Heart left ventricle (tissue), 16 donors: ENCODE results near the gene ENOPH1. TPM values are rescaled to one million over a fixed set of nuclear protein-coding genes. Genes with fewer than 3 reads are reported as not detected.

Experiments used
- ATAC-seq, 4 donors: fragments of 200-7000 bp; cut with Tn5 transposase; one replicate each; pipeline ENCODE4 v1.9.1; 2020 to 2022; ENCODE audit warnings: moderate library complexity in 4 of 4, mild to moderate bottlenecking in 3 of 4, moderate number of reproducible peaks in 1 of 4
- DNase-seq, 5 donors: peaks; one replicate each; pipeline ENCODE4 v3.0.0-alpha.2; 2020
- H3K27ac ChIP-seq, 12 donors: fragments of 200-600 bp; sonication (generic) in 4 of 12; one replicate each; pipeline versions ENCODE4 v1.5.0 to v1.8.0; 2016 to 2022; ENCODE audit warnings: mild to moderate bottlenecking in 2 of 12
- H3K27me3 ChIP-seq, 9 donors: fragments of 200-600 bp; sonication (generic) in 2 of 9; one replicate each; pipeline versions ENCODE4 v1.5.1 to v1.8.0; 2016 to 2022; ENCODE audit warnings: mild to moderate bottlenecking in 3 of 9
- H3K36me3 ChIP-seq, 9 donors: fragments of 200-600 bp; sonication (generic) in 2 of 9; one replicate each; pipeline versions ENCODE4 v1.5.0 to v1.8.0; 2018 to 2022; ENCODE audit warnings: mild to moderate bottlenecking in 2 of 9
- H3K4me1 ChIP-seq, 12 donors: fragments of 200-600 bp; sonication (generic) in 4 of 12; one replicate each; pipeline versions ENCODE4 v1.5.0 to v1.8.0; 2016 to 2022; ENCODE audit warnings: mild to moderate bottlenecking in 3 of 12
- H3K4me3 ChIP-seq, 12 donors: fragments of 200-600 bp; sonication (generic) in 4 of 12; one replicate each; pipeline versions ENCODE4 v1.5.0 to v1.8.0; 2017 to 2022; ENCODE audit warnings: mild to moderate bottlenecking in 9 of 12, moderate library complexity in 4 of 12
- H3K9me3 ChIP-seq, 12 donors: fragments of 200-600 bp; sonication (generic) in 4 of 12; one replicate each; pipeline versions ENCODE4 v1.5.0 to v1.8.0; 2016 to 2022; ENCODE audit warnings: mild to moderate bottlenecking in 1 of 12
- CTCF ChIP-seq, 12 donors: fragments of 200-600 bp; sonication (generic) in 4 of 12; IDR thresholded peaks; one replicate each; pipeline versions ENCODE4 v1.5.0 to v1.8.0; 2018 to 2022; ENCODE audit warnings: antibody characterized with exemption in 12 of 12, mild to moderate bottlenecking in 5 of 12
- POLR2A ChIP-seq, 2 donors: fragments of 450-650 bp; IDR thresholded peaks; one replicate each; pipeline ENCODE4 v1.6.1; 2017; ENCODE audit warnings: antibody characterized with exemption in 2 of 2, mild to moderate bottlenecking in 2 of 2, moderate library complexity in 2 of 2
- WGBS, 4 donors: extraction: QIAGEN DNeasy Blood & Tissue Kit in 2 of 4; methylation state at CpG; one replicate each; pipeline versions ENCODE4 v1.1.5 to v1.1.7; 2013 to 2018; 5-methylcytosine and 5-hydroxymethylcytosine counted together
- intact Hi-C, 10 donors: fragments of 100-400 bp; cut with DNase I; formaldehyde crosslinking; loops; one replicate each; pipeline versions ENCODE4 v1.11.1 to v1.14.2; 2022
- polyA plus RNA-seq, 2 donors: library from polyadenylated mRNA; stranded (reverse); fragments of 200-250 nt; gene quantifications; one replicate each; pipeline ENCODE4 v1.2.3, GENCODE V29; 2013
- total RNA-seq, 9 donors: library from RNA; depleted of rRNA in 2 of 9; stranded (reverse); fragments of >200 nt in 2 of 9; fragmentation: NEBNext Ultra II Directional in 3 of 9; extraction: Animal tissue kit (Norgen Biotek cat#: 25700) in 3 of 9; gene quantifications; one replicate each; pipeline versions ENCODE4 v1.1.0 to v1.2.4, GENCODE V29; 2016 to 2023
- donor health status: ischemic (EF 13 %, LVEDD 7.1; RV severe dilation, severe dysfunction).
- donor health status: healthy with polysubstance abuse.
- donor health status: DM: no; HTN: yes; CAD: no.
- donor health status: DM: no; HTN: no; CAD: no.
- donor health status: ischemic (EF 25% LVEDD 6.9; RV normal size, moderate dysfunction).
- donor health status: ischemic (EF 25% LVEDD 5.7; RV mildly dilated, moderate dysfunction).
- donor health status: healthy.
- donor health status: DM: yes; HTN: yes; CAD: no.
- donor health status: ischemic (EF 35%, LVEDD 5.7; RV mildly dilated, moderate dysfunction).
- donor health status: nonischemic (EF 11% LVEDD 7.7; RV severe dilation, severe dysfunction).
- donor health status: DM: yes; HTN: yes; CAD: no.
- donor health status: PGD.
- donor health status: ischemic (EF 29% LVEDD 5.4; RV normal size, mild dysfunction).
- donor health status: nonischemic (EF 23%, LVEDD 6.1; RV moderate dilation, normal function).

Gene ENOPH1
- total and polyA plus RNA-seq, 11 donors, result 15.1 to 37.0 (median 17.5) TPM

- no peaks in the 10 kb centered on the region for H3K9me3 ChIP-seq
- no peak overlapping the region for H3K27ac ChIP-seq
- no peaks in the 10 kb centered on the region for H3K27me3 ChIP-seq
- no peak for DNase-seq
- intact Hi-C loops, result loop anchor here in 4 of 10 donors (5.0 to 10.0 kb wide), 3 partner anchors 40 to 613 kb away; partner anchors contain the start of gene COPS4 (in 2 of the 4)
- TF ChIP-seq CTCF (IDR thresholded peaks at IDR 0.05) (no peak), POLR2A (IDR thresholded peaks at IDR 0.05) (no peak)
- peaks cover 0 to 30% (median 12%) of the 10 kb centered on the region in 12 donors for H3K4me1 ChIP-seq
- peaks cover 0 to 53% (median 51%) of the 10 kb centered on the region in 9 donors for H3K36me3 ChIP-seq
- no peak overlapping the region for H3K4me3 ChIP-seq
- peak in 2 of 4 donors; percentile 14 to 57 for ATAC-seq
- WGBS, 4 donors, result 82 to 88% (median 84%) methylated on average over 13 of the region's 13 CpGs
Measured at GRCh38 chr4:82421796-82422560, 8.4 kb upstream of the ENOPH1 start.

GRCh38 chr4:82422616-82423015 lies 7.8 kb upstream of the ENOPH1 start:
- no peak for ATAC-seq
- peaks cover 0 to 36% (median 18%) of the 10 kb centered on the region in 12 donors for H3K4me1 ChIP-seq
- TF ChIP-seq CTCF (IDR thresholded peaks at IDR 0.05) (no peak), POLR2A (IDR thresholded peaks at IDR 0.05) (no peak)
- DNase-seq, result no peak
- H3K27ac ChIP-seq, result no peak overlapping the region
- intact Hi-C loops, result loop anchor here in 4 of 10 donors (5.0 to 10.0 kb wide), 3 partner anchors 40 to 612 kb away; partner anchors contain the start of gene COPS4 (in 2 of the 4)
- no peaks in the 10 kb centered on the region for H3K9me3 ChIP-seq
- H3K4me3 ChIP-seq, result no peak overlapping the region
- H3K36me3 ChIP-seq, result peaks cover 0 to 59% (median 57%) of the 10 kb centered on the region in 9 donors
- no peaks in the 10 kb centered on the region for H3K27me3 ChIP-seq
- 83 to 88% (median 85%) methylated on average over 5 of the region's 5 CpGs for WGBS, 4 donors

- DNase-seq, result no peak
- Histone ChIP-seq H3K27ac (no peak overlapping the region), H3K9me3 (no peaks in the 10 kb centered on the region), H3K27me3 (no peaks in the 10 kb centered on the region), H3K4me3 (no peak overlapping the region), H3K4me1 (peaks cover 0 to 44% (median 25%) of the 10 kb centered on the region in 12 donors), H3K36me3 (peaks cover 0 to 63% (median 61%) of the 10 kb centered on the region in 9 donors)
- TF ChIP-seq POLR2A (IDR thresholded peaks at IDR 0.05) (no peak), CTCF (IDR thresholded peaks at IDR 0.05) (no peak)
- intact Hi-C loops, result loop anchor here in 4 of 10 donors (5.0 to 10.0 kb wide), 3 partner anchors 41 to 611 kb away; partner anchors contain the start of gene COPS4 (in 2 of the 4)
- ATAC-seq, result no peak
- WGBS, 4 donors, result 84 to 88% (median 86%) methylated on average over 7 of the region's 7 CpGs
Measured at GRCh38 chr4:82423245-82424054, 6.9 kb upstream of the ENOPH1 start.
